A673 (cell line): ENCODE data around the gene GPC6. TPM values are rescaled to one million over a fixed set of nuclear protein-coding genes. Genes with fewer than 3 reads are reported as not detected.
"Not testable (repeated sequence)": the region's sequence is repeated elsewhere in the genome, so short reads cannot be mapped to it uniquely, and the experiment has no call there.

Experiments
- BruUV-seq: library from RNA; stranded (reverse); fragments of 400-500 nt; replicated peaks from 2 replicates; lab custom pipeline; 2021; lab: Mats Ljungman, UMichigan
- CTCF ChIA-PET: fragments of 300-600 bp; sonication (Branson Sonifier 250); formaldehyde crosslinking; loops from one replicate; lab custom pipeline; 2022; ENCODE audit warnings: antibody characterized with exemption; lab: Charles Lee
- POLR2A ChIA-PET: fragments of 300-600 bp; sonication (Branson Sonifier 250); formaldehyde crosslinking; loops from one replicate; lab custom pipeline; 2022; ENCODE audit warnings: antibody characterized with exemption; ENCODE audit not compliant: low non-redundant PET; lab: Charles Lee
- DNase-seq: peaks from one replicate; pipeline ENCODE4 v3.0.0-alpha.2; 2015; ENCODE audit warnings: low spot score
- H3K27ac ChIP-seq: fragments of 200-600 bp; sonication (generic); 2 replicates; pipeline ENCODE4 v1.5.1; 2016; ENCODE audit warnings: mixed run types, low read depth, mild to moderate bottlenecking, mixed read lengths, antibody characterized with exemption, low read length; ENCODE audit not compliant: poor library complexity, severe bottlenecking
- H3K27me3 ChIP-seq: fragments of 200-600 bp; sonication (generic); replicated peaks from 2 replicates; pipeline ENCODE4 v1.6.1; 2017; ENCODE audit warnings: mixed run types, low read depth, mild to moderate bottlenecking, mixed read lengths, antibody characterized with exemption, low read length; ENCODE audit not compliant: insufficient read depth, poor library complexity
- H3K36me3 ChIP-seq: fragments of 200-600 bp; sonication (generic); 2 replicates; pipeline ENCODE4 v1.6.1; 2016; ENCODE audit warnings: mixed run types, mild to moderate bottlenecking, mixed read lengths, antibody characterized with exemption, low read length; ENCODE audit not compliant: insufficient read depth, poor library complexity, severe bottlenecking
- H3K4me1 ChIP-seq: fragments of 200-600 bp; sonication (generic); 2 replicates; pipeline ENCODE4 v1.6.1; 2017; ENCODE audit warnings: mixed run types, mild to moderate bottlenecking, mixed read lengths, antibody characterized with exemption, low read length; ENCODE audit not compliant: insufficient read depth, poor library complexity, severe bottlenecking
- H3K4me3 ChIP-seq: fragments of 200-600 bp; sonication (generic); 2 replicates; pipeline ENCODE4 v1.5.1; 2016; ENCODE audit warnings: low read depth, mixed run types, mild to moderate bottlenecking, mixed read lengths, low read length; ENCODE audit not compliant: poor library complexity, severe bottlenecking
- H3K9me3 ChIP-seq: fragments of 200-600 bp; sonication (generic); 2 replicates; pipeline ENCODE4 v1.6.1; 2016; ENCODE audit warnings: mixed run types, low read depth, mild to moderate bottlenecking, mixed read lengths, antibody characterized with exemption, low read length; ENCODE audit not compliant: poor library complexity, severe bottlenecking
- CTCF ChIP-seq: fragments of 300-800, 200-600 bp; sonication (generic); conservative IDR thresholded peaks from 2 replicates; pipeline ENCODE4 v1.5.1; 2017; ENCODE audit warnings: low read depth, mild to moderate bottlenecking, antibody characterized with exemption, low read length, moderate library complexity, mixed read lengths
- EZH2 ChIP-seq: fragments of 200-600 bp; sonication (generic); IDR thresholded peaks from 2 replicates; pipeline ENCODE4 v1.6.1; 2017; ENCODE audit warnings: borderline replicate concordance, low read depth, mild to moderate bottlenecking, mixed read lengths, antibody characterized with exemption, low read length; ENCODE audit not compliant: poor library complexity, severe bottlenecking
- intact Hi-C: fragments of 100-400 bp; cut with micrococcal nuclease; formaldehyde crosslinking; loops from one replicate; pipeline ENCODE4 v1.10.0; 2022; ENCODE audit not compliant: unreplicated experiment
- total RNA-seq: library from RNA; stranded (reverse); gene quantifications from 2 replicates; pipeline ENCODE4 v1.2.3, GENCODE V29; 2021

The GPC6 gene
- total RNA-seq, 1 experiment from 2014 or later = 23.3 TPM

GRCh38 chr13:94209117-94209516 is 982.5 kb downstream of the GPC6 start:
- CTCF ChIA-PET = no interaction called here
- H3K4me1 ChIP-seq = peaks cover 23% of the 10 kb centered on the region
- peak; percentile 57 for DNase-seq
- no peak for TF ChIP-seq CTCF
- no peak for TF ChIP-seq EZH2
- no TSS peak for BruUV-seq
- no peaks in the 10 kb centered on the region for H3K27me3 ChIP-seq
- H3K27ac ChIP-seq = no peak overlapping the region
- H3K36me3 ChIP-seq = no peaks in the 10 kb centered on the region
- H3K4me3 ChIP-seq = no peak overlapping the region
- no peaks in the 10 kb centered on the region for H3K9me3 ChIP-seq
- POLR2A ChIA-PET = no interaction called here
- intact Hi-C loops = no loop called here

GRCh38 chr13:94209913-94210312 is 983.3 kb downstream of the GPC6 start:
- DNase-seq, intact Hi-C loops, H3K27ac ChIP-seq, BruUV-seq, H3K36me3 ChIP-seq, H3K9me3 ChIP-seq, POLR2A ChIA-PET, H3K4me3 ChIP-seq, CTCF ChIA-PET, H3K27me3 ChIP-seq: not testable (repeated sequence)
- H3K4me1 ChIP-seq = peaks cover 24% of the 10 kb centered on the region

GRCh38 chr13:94210816-94211215 is 984.2 kb downstream of the GPC6 start:
- ChIA-PET POLR2A (no interaction called here), CTCF (no interaction called here)
- Histone ChIP-seq H3K4me1 (peaks cover 31% of the 10 kb centered on the region), H3K36me3 (no peaks in the 10 kb centered on the region), H3K27ac (no peak overlapping the region), H3K4me3 (no peak overlapping the region), H3K9me3 (no peaks in the 10 kb centered on the region), H3K27me3 (no peaks in the 10 kb centered on the region)
- BruUV-seq = no TSS peak
- intact Hi-C loops = no loop called here
- TF ChIP-seq EZH2 = no peak
- no peak for TF ChIP-seq CTCF
- peak; percentile 48 for DNase-seq

- no TSS peak for BruUV-seq
- Histone ChIP-seq H3K9me3 (no peaks in the 10 kb centered on the region), H3K27ac (no peak overlapping the region), H3K4me3 (no peak overlapping the region), H3K36me3 (no peaks in the 10 kb centered on the region), H3K4me1 (peaks cover 31% of the 10 kb centered on the region), H3K27me3 (no peaks in the 10 kb centered on the region)
- CTCF ChIA-PET = no interaction called here
- DNase-seq = no peak
- POLR2A ChIA-PET = no interaction called here
- TF ChIP-seq CTCF = no peak
- TF ChIP-seq EZH2 = no peak
- intact Hi-C loops = no loop called here
Observed at GRCh38 chr13:94212196-94212595, 985.6 kb downstream of the GPC6 start.
